SK-N-SH treated with all-trans-retinoic acid at 6 μM for 48 hours (cell line): ENCODE measurements around the gene SF3B5.

Experiments
- ARNTL ChIP-seq: fragments of 450-650 bp; formaldehyde crosslinking; IDR thresholded peaks from 2 replicates; pipeline ENCODE4 v1.5.0; 2020; ENCODE audit warnings: low read depth, mild to moderate bottlenecking, moderate library complexity, borderline replicate concordance
- CREB5 ChIP-seq: fragments of 250-450 bp; sonication (Bioruptor Pico); IDR thresholded peaks from 2 replicates; pipeline ENCODE4 v1.5.1; 2020; ENCODE audit warnings: low read depth, mild to moderate bottlenecking, moderate library complexity
- CSDC2 ChIP-seq: fragments of 250-450 bp; sonication (Bioruptor Pico); IDR thresholded peaks from 2 replicates; pipeline ENCODE4 v1.5.0; 2020; ENCODE audit warnings: mild to moderate bottlenecking, moderate library complexity
- CSRNP3 ChIP-seq: fragments of 250-450 bp; sonication (Bioruptor Pico); IDR thresholded peaks from 2 replicates; pipeline ENCODE4 v1.5.1; 2021; ENCODE audit warnings: mild to moderate bottlenecking, moderate library complexity
- ISL1 ChIP-seq: fragments of 250-450 bp; sonication (Bioruptor Pico); IDR thresholded peaks from 2 replicates; pipeline ENCODE4 v2.1.2; 2022; ENCODE audit warnings: mild to moderate bottlenecking, moderate library complexity
- PATZ1 ChIP-seq: fragments of 250-450 bp; sonication (Bioruptor Pico); IDR thresholded peaks from 2 replicates; pipeline ENCODE4 v1.8.0; 2020; ENCODE audit warnings: mild to moderate bottlenecking, moderate library complexity, borderline replicate concordance
- PPARA ChIP-seq: fragments of 250-450 bp; sonication (Bioruptor Pico); IDR thresholded peaks from 2 replicates; pipeline ENCODE4 v1.5.0; 2020; ENCODE audit warnings: mild to moderate bottlenecking, borderline replicate concordance
- RARB ChIP-seq: fragments of 250-450 bp; sonication (Bioruptor Pico); IDR thresholded peaks from 2 replicates; pipeline ENCODE4 v1.8.0; 2021; ENCODE audit warnings: mild to moderate bottlenecking, moderate library complexity
- TCF4 ChIP-seq: fragments of 250-450 bp; sonication (Bioruptor Pico); IDR thresholded peaks from 2 replicates; pipeline ENCODE4 v1.8.0; 2021; ENCODE audit warnings: mild to moderate bottlenecking, moderate library complexity, borderline replicate concordance
- TOX ChIP-seq: fragments of 250-450 bp; sonication (Bioruptor Pico); IDR thresholded peaks from 2 replicates; pipeline ENCODE4 v1.8.0; 2021; ENCODE audit warnings: mild to moderate bottlenecking, moderate library complexity, borderline replicate concordance
- ZFP3 ChIP-seq: fragments of 250-450 bp; sonication (Bioruptor Pico); IDR thresholded peaks from 2 replicates; pipeline ENCODE4 v1.5.0; 2020; ENCODE audit warnings: mild to moderate bottlenecking, moderate library complexity
- ZNF70 ChIP-seq: fragments of 450-650 bp; formaldehyde crosslinking; IDR thresholded peaks from 2 replicates; pipeline ENCODE4 v1.5.0; 2020; ENCODE audit warnings: mild to moderate bottlenecking, moderate library complexity

- TF ChIP-seq PATZ1 (CRISPR knock-in tag) (no peak), PPARA (CRISPR knock-in tag) (no peak), TCF4 (CRISPR knock-in tag) (no peak), CREB5 (CRISPR knock-in tag) (no peak), ZFP3 (no peak), ISL1 (no peak), ARNTL (CRISPR knock-in tag) (no peak), CSRNP3 (CRISPR knock-in tag) (no peak), TOX (CRISPR knock-in tag) (no peak), CSDC2 (no peak), RARB (no peak), ZNF70 (CRISPR knock-in tag) (no peak)
Measured at GRCh38 chr6:144055121-144055931, 40.0 kb downstream of the SF3B5 start.
